ENCODE measurements around the gene ANKRD55.

The ANKRD55 gene

DNA sequence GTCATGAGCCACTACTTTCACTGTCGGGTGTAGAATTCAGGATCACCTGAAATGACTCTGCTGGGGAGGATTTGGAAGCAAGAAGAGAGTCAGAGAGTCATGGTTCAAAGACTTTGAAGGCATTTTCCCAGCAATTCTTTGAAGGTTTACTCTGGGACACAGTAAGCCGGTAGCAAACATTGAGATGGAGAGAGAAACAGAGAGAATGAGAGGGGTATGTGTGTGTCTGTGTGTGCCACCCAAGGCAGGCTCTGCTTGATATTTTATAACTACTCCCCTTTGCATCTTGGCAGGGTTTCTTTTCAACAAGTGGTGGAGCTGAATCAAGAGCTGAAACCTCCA is 89.8 kb downstream of the ANKRD55 start:
- no peak for TF ChIP-seq FOXP2 (optimal IDR thresholded peaks at IDR 0.05; ENCODE audit: borderline replicate concordance, extremely low read depth, extremely low read length, insufficient read depth)
- TF ChIP-seq, protein P1, sequence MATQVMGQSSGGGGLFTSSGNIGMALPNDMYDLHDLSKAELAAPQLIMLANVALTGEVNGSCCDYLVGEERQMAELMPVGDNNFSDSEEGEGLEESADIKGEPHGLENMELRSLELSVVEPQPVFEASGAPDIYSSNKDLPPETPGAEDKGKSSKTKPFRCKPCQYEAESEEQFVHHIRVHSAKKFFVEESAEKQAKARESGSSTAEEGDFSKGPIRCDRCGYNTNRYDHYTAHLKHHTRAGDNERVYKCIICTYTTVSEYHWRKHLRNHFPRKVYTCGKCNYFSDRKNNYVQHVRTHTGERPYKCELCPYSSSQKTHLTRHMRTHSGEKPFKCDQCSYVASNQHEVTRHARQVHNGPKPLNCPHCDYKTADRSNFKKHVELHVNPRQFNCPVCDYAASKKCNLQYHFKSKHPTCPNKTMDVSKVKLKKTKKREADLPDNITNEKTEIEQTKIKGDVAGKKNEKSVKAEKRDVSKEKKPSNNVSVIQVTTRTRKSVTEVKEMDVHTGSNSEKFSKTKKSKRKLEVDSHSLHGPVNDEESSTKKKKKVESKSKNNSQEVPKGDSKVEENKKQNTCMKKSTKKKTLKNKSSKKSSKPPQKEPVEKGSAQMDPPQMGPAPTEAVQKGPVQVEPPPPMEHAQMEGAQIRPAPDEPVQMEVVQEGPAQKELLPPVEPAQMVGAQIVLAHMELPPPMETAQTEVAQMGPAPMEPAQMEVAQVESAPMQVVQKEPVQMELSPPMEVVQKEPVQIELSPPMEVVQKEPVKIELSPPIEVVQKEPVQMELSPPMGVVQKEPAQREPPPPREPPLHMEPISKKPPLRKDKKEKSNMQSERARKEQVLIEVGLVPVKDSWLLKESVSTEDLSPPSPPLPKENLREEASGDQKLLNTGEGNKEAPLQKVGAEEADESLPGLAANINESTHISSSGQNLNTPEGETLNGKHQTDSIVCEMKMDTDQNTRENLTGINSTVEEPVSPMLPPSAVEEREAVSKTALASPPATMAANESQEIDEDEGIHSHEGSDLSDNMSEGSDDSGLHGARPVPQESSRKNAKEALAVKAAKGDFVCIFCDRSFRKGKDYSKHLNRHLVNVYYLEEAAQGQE (IDR thresholded peaks at IDR 0.05; ENCODE audit: insufficient read depth in 1 of 2, low read depth in 2 of 2, low read length in 2 of 2): no peak

DNA sequence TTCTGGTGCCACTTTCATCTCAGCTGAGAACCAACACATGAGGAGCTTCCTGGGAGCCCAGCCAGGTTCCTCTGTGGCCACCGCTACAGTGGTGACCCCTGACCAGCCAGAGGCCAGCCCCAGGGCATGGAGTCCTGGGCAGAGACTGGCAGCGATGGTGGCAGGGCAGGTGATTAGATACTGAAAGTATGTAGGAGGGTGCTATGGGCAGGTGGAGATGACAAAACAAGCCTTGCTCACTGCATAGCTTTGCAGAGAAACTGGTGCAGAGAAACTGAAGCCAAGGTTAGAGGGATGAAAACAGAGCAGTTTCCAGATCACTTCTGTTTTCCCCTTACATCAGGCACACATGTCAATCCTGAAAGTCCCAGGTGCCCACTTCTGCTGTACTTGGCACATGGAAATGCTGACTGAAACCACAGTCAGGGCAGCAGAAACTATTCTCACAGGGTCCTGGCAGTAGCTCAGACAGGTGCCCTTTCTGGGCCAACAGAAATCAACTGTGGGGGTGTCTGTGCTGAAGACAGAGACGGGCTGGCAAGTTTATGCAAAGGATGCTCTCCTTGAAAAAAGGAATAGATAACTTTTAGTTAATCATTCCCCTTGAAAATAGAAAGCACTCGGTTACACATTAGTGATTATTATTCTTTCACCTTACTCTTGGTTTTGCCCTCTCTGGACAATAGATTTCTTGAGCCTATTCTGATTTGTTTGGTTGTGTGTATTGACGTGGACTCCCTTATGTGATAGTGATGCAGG is 90.3 kb downstream of the ANKRD55 start:
- TF ChIP-seq FOXP2 (optimal IDR thresholded peaks at IDR 0.05; ENCODE audit: borderline replicate concordance, extremely low read depth, extremely low read length, insufficient read depth) (no peak), SIN3A (IDR thresholded peaks at IDR 0.05; ENCODE audit: borderline replicate concordance, insufficient read depth, low read length) (no peak), POLR2AphosphoS5 (IDR thresholded peaks at IDR 0.05; ENCODE audit: low read depth, low read length) (no peak), TAF1 (IDR thresholded peaks at IDR 0.05; ENCODE audit: borderline replicate concordance, insufficient read depth, low read length) (no peak)
- TF ChIP-seq, protein P1 (IDR thresholded peaks at IDR 0.05; ENCODE audit: insufficient read depth in 1 of 2, low read depth in 2 of 2, low read length in 2 of 2): no peak

DNA sequence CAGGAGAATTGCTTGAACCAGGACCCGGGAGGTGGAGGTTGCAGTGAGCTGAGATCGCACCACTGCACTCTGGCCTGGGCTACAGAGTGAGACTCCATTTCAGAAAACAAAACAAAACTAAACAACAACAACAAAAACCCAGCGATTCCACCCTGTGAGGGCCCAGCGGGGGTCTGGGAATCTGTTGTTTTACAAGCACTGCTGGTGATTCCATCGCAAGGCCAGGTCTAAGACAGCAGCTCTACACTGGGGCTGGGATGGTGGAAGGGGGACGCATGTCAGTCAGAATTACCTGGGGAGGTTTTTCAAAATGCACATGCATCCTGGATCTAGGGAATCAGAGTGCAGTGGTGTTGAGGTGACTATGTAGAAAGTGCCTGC is 90.9 kb downstream of the ANKRD55 start:
- TF ChIP-seq POLR2AphosphoS5 (IDR thresholded peaks at IDR 0.05; ENCODE audit: low read depth, low read length) (no peak), FOXP2 (optimal IDR thresholded peaks at IDR 0.05; ENCODE audit: borderline replicate concordance, extremely low read depth, extremely low read length, insufficient read depth) (no peak), SIN3A (IDR thresholded peaks at IDR 0.05; ENCODE audit: borderline replicate concordance, insufficient read depth, low read length) (no peak), TAF1 (IDR thresholded peaks at IDR 0.05; ENCODE audit: borderline replicate concordance, insufficient read depth, low read length) (no peak)
- TF ChIP-seq, protein P1 (IDR thresholded peaks at IDR 0.05; ENCODE audit: insufficient read depth in 1 of 2, low read depth in 2 of 2, low read length in 2 of 2): no peak

DNA sequence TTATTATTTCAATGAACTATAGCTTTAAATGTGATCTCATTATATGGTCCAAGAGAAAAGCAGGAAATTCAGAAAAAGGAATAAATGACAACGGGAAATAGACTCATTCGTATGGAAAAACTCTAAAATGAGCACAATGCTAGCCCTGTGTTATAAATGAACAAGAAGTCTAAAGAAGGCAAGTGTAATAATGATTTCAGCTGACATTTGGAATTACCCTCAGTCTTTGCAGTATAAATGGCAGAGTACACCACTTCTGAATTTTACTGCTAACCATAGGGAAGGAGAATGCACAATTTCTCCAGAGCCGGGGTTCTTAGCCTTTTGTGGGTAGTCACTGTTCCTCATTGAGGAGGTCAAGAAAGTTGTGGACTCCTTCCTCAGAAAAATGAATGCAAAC is 93.1 kb downstream of the ANKRD55 start:
- TF ChIP-seq SIN3A (IDR thresholded peaks at IDR 0.05; ENCODE audit: borderline replicate concordance, insufficient read depth, low read length): no peak
- TF ChIP-seq, protein P1 (IDR thresholded peaks at IDR 0.05; ENCODE audit: insufficient read depth in 1 of 2, low read depth in 2 of 2, low read length in 2 of 2): no peak
- no peak for TF ChIP-seq TAF1 (IDR thresholded peaks at IDR 0.05; ENCODE audit: borderline replicate concordance, insufficient read depth, low read length)
- no peak for TF ChIP-seq FOXP2 (optimal IDR thresholded peaks at IDR 0.05; ENCODE audit: borderline replicate concordance, extremely low read depth, extremely low read length, insufficient read depth)
- no peak for TF ChIP-seq POLR2AphosphoS5 (IDR thresholded peaks at IDR 0.05; ENCODE audit: low read depth, low read length)

DNA sequence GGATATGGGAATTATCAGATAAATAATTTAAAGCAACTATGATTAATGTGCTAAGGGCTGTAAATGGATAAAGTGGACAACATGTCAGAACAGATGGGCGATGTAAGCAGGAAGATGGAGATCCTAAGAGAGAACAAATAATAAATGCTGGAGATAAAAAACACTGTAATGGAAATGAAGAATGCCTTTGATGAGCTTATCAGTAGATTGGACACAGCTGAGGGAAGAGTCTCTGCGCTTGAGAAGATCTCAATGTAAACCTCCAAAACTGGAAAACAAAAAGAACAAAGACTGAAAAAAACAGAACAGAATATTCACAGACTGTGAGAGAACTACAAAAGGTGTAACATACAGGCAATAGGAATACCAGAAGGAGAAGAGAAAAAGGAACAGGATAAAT is 102.5 kb downstream of the ANKRD55 start:
- no peak for TF ChIP-seq TAF1 (IDR thresholded peaks at IDR 0.05; ENCODE audit: borderline replicate concordance, insufficient read depth, low read length)
- TF ChIP-seq, protein P1 (IDR thresholded peaks at IDR 0.05; ENCODE audit: insufficient read depth in 1 of 2, low read depth in 2 of 2, low read length in 2 of 2): no peak
- no peak for TF ChIP-seq POLR2AphosphoS5 (IDR thresholded peaks at IDR 0.05; ENCODE audit: low read depth, low read length)
- no peak for TF ChIP-seq FOXP2 (optimal IDR thresholded peaks at IDR 0.05; ENCODE audit: borderline replicate concordance, extremely low read depth, extremely low read length, insufficient read depth)
- no peak for TF ChIP-seq SIN3A (IDR thresholded peaks at IDR 0.05; ENCODE audit: borderline replicate concordance, insufficient read depth, low read length)
